K562 (cell line): ENCODE results near the gene PEX5L. TPM values are rescaled to one million over a fixed set of nuclear protein-coding genes. Genes with fewer than 3 reads are reported as not detected.

ENCODE experiments used
- DMBX1 ChIP-seq: fragments of 250-450 bp; sonication (Bioruptor Pico); IDR thresholded peaks from 2 replicates; pipeline ENCODE4 v1.8.0; 2022; ENCODE audit warnings: inconsistent platforms, mild to moderate bottlenecking, moderate library complexity, borderline replicate concordance
- EGR1 ChIP-seq: fragments of 450-650 bp; conservative IDR thresholded peaks from 2 replicates; pipeline ENCODE4 v1.6.1; 2017; ENCODE audit warnings: mild to moderate bottlenecking
- HNRNPUL1 ChIP-seq: fragments of 200-400 bp; formaldehyde crosslinking; IDR thresholded peaks from 2 replicates; pipeline ENCODE4 v1.6.1; 2017; ENCODE audit warnings: low read length
- SMC3 ChIP-seq: conservative IDR thresholded peaks from 2 replicates; pipeline ENCODE4 v1.6.1; 2011; ENCODE audit warnings: low read depth, low read length, improper control_type of control experiment; ENCODE audit not compliant: insufficient read depth
- TSC22D4 ChIP-seq: fragments of 450-650 bp; IDR thresholded peaks from 2 replicates; pipeline ENCODE4 v1.6.1; 2016; ENCODE audit warnings: missing genetic modification characterization, missing biosample characterization, control low read depth
- ZBTB2 ChIP-seq: fragments of 450-650 bp; IDR thresholded peaks from 2 replicates; pipeline ENCODE4 v1.6.1; 2016; ENCODE audit warnings: antibody characterized with exemption
- ZMIZ1 ChIP-seq, 2 experiments: fragments of 150-350 bp in 1 of 2; IDR thresholded peaks; 2 replicates each; pipeline ENCODE4 v1.6.1; 2012 to 2016; ENCODE audit warnings: low read depth in 2 of 2, low read length in 2 of 2, mild to moderate bottlenecking in 1 of 2, moderate library complexity in 1 of 2
- ZNF12 ChIP-seq: sonication (generic); formaldehyde crosslinking; IDR thresholded peaks from 2 replicates; pipeline ENCODE4 v1.4.0; 2020; ENCODE audit warnings: mild to moderate bottlenecking, missing genetic modification reagents
- polyA plus RNA-seq, 8 experiments: library from polyadenylated mRNA; depleted of rRNA in 4 of 8; stranded (reverse) in 5 of 8; unstranded in 3 of 8; fragments of >200 nt; fragmentation: Nextera tagmentation in 2 of 8; fragmentation: Illumina TruSeq in 1 of 8; extraction: Ambion mirVana in 2 of 8; extraction: Trizol in 1 of 8; gene quantifications; 2 replicates each; pipeline versions ENCODE4 v1.2.1 to v1.2.3, GENCODE V29; 2011 to 2014; ENCODE audit warnings: inconsistent platforms in 1 of 8, missing spikeins in 1 of 8
- total RNA-seq, 7 experiments: library from RNA; depleted of rRNA in 6 of 7; stranded (reverse); fragments of >200 nt in 6 of 7; fragmentation: Illumina TruSeq in 2 of 7; extraction: Trizol in 2 of 7; gene quantifications; 2 replicates each; pipeline versions ENCODE4 v1.2.1 to v1.2.3, GENCODE V29; 2011 to 2021; ENCODE audit warnings: low replicate concordance in 1 of 7
- TF ChIP-seq, protein P1 (sequence below): sonication (generic); formaldehyde crosslinking; IDR thresholded peaks from 2 replicates; pipeline ENCODE4 v1.8.1; 2023; ENCODE audit warnings: mild to moderate bottlenecking, missing genetic modification reagents

Gene PEX5L
- total and polyA plus RNA-seq, 9 of the 15 experiments (the other 6 are each of a cell fraction or from before 2014, with no cell fraction given) = not detected

DNA sequence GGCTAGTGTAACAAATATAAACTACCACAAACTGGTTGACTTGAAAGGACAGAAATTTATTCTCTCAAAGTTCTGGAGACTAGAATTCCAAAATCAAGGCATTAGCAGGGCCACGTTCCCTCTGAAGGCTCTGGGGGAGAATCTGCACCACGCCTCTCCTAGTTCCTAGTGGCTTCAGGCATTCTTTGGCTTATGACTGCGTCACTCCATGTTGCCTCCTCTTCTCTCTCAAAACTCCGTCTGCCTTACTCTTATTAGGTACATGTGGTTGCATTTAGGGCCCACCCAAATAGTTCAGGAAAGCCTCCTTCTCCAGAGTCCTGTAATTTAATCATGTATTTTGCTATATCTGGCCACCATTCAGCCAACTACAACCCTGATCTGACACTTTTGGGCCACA is 174.8 kb downstream of the PEX5L start (continued):
- TF ChIP-seq ZMIZ1 (IDR thresholded peaks at IDR 0.05; ENCODE audit: low read depth in 2 of 2, low read length in 2 of 2) (no peak), ZNF12 (no peak), SMC3 (no peak), EGR1 (no peak), HNRNPUL1 (no peak), TSC22D4 (tag) (no peak), DMBX1 (CRISPR knock-in tag) (no peak), ZBTB2 (no peak)
- TF ChIP-seq, protein P1, sequence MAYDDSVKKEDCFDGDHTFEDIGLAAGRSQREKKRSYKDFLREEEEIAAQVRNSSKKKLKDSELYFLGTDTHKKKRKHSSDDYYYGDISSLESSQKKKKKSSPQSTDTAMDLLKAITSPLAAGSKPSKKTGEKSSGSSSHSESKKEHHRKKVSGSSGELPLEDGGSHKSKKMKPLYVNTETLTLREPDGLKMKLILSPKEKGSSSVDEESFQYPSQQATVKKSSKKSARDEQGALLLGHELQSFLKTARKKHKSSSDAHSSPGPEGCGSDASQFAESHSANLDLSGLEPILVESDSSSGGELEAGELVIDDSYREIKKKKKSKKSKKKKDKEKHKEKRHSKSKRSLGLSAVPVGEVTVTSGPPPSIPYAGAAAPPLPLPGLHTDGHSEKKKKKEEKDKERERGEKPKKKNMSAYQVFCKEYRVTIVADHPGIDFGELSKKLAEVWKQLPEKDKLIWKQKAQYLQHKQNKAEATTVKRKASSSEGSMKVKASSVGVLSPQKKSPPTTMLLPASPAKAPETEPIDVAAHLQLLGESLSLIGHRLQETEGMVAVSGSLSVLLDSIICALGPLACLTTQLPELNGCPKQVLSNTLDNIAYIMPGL (CRISPR knock-in tag) = no peak
